ENCODE results near the gene ADAP1.

Gene ADAP1

DNA sequence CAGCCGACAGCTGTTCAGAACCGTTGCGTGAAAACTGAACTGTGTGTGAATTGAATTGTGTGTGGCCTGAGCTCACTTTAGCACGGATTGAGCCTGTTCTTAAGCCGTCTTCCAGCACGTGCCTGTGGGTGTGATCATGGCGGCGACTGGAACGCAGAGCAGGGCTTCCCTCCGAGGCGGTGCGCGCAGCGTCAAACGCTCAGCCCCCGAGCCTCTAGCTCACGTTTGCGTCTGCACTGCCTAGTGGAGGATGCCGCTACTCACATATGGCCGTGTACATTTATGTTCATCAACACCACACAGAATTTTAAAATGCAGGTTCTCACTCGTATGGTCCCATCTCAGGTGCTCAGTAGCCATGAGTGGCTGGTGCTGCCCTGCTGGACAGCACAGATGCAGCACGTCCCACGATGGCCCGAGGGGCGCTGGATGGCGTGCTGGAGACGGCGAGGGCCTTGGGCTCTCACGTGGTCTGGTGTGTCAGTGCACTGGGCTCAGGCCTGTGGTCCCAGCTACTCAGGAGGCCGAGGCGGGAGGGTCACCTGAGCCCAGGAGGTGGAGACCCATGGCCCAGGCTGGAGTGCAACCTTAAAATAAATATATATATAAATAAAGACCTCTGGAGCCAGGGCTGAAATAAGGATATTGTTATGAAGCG, 100.2 kb downstream of the ADAP1 start:
- Histone ChIP-seq H3K27me3 (no peaks in the 10 kb centered on the region), H3K4me1 (no peaks in the 10 kb centered on the region), H3K9me3 (no peaks in the 10 kb centered on the region), H3K36me3 (peaks cover 64% of the 10 kb centered on the region), H3K4me3 (ENCODE audit: low read depth, low read length) (no peak overlapping the region)
- DNase-seq: no peak
- TF ChIP-seq, protein P1, sequence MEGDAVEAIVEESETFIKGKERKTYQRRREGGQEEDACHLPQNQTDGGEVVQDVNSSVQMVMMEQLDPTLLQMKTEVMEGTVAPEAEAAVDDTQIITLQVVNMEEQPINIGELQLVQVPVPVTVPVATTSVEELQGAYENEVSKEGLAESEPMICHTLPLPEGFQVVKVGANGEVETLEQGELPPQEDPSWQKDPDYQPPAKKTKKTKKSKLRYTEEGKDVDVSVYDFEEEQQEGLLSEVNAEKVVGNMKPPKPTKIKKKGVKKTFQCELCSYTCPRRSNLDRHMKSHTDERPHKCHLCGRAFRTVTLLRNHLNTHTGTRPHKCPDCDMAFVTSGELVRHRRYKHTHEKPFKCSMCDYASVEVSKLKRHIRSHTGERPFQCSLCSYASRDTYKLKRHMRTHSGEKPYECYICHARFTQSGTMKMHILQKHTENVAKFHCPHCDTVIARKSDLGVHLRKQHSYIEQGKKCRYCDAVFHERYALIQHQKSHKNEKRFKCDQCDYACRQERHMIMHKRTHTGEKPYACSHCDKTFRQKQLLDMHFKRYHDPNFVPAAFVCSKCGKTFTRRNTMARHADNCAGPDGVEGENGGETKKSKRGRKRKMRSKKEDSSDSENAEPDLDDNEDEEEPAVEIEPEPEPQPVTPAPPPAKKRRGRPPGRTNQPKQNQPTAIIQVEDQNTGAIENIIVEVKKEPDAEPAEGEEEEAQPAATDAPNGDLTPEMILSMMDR (IDR thresholded peaks at IDR 0.05; ENCODE audit: low read depth, low read length): no peak

DNA sequence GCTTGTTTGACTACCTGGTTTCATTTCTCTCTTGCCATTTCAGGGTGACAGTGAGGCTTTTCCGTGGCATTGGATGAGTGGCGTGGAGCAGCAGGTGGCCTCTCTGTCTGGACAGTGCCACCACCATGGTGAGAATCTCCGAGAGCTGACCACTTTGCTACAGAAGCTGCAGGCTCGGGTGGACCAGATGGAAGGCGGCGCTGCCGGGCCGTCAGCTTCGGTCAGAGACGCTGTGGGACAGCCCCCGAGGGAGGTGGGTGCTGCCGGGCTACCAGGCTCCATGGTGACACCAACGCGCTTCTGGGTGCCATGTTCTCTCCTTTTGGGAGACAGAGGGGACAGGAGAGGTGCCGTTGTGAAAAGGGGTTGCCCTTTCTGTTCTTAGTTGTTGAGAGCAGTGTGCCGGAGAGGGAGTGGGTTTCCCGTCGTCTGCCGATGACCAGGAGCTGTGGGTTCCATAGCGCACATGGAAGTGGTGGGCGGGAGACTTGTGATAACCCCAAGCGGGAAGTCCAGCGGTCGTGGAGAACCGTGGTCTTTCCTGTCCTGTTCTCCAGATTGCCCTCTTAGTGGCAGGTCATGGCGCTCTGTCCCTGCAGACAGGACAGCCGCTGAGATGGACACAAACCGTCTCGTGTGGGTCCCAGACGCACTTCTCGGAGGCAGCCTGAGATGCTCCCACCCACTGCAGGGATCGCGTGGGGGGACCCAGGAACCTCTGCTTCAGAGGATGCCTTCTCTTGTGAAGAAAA, 100.9 kb downstream of the ADAP1 start:
- H3K36me3 ChIP-seq: peaks cover 63% of the 10 kb centered on the region
- TF ChIP-seq, protein P1 (IDR thresholded peaks at IDR 0.05; ENCODE audit: low read depth, low read length): no peak

DNA sequence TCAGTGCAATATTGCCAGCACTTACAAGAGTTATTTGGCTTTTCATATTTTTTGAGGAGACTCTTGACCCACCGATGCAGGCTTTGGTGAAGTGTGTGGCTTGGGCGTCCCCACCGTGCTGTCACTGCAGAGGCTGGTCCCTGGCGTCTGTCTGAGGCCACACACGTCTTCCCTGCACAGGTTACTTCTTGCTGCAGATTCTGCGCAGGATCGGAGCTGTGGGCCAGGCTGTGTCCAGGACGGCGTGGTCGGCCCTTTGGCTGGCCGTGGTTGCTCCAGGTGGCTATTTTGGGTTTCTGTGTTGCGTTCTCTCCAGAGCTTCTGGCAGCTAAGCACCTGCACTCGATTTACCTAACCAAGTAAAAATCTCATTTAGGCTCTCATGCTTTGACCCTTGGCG, 103.3 kb downstream of the ADAP1 start:
- H3K27me3 ChIP-seq: no peaks in the 10 kb centered on the region
- no peak overlapping the region for H3K4me3 ChIP-seq (ENCODE audit: low read depth, low read length)
- no peaks in the 10 kb centered on the region for H3K4me1 ChIP-seq
- peaks cover 61% of the 10 kb centered on the region for H3K36me3 ChIP-seq
- TF ChIP-seq, protein P1 (IDR thresholded peaks at IDR 0.05; ENCODE audit: low read depth, low read length): no peak
- DNase-seq: no peak
- no peaks in the 10 kb centered on the region for H3K9me3 ChIP-seq

More for the DNA sequence above, 100.9 kb downstream of the ADAP1 start:
- Histone ChIP-seq H3K27me3 (no peaks in the 10 kb centered on the region), H3K9me3 (no peaks in the 10 kb centered on the region), H3K4me3 (ENCODE audit: low read depth, low read length) (no peak overlapping the region), H3K4me1 (no peaks in the 10 kb centered on the region)
- no peak for DNase-seq

DNA sequence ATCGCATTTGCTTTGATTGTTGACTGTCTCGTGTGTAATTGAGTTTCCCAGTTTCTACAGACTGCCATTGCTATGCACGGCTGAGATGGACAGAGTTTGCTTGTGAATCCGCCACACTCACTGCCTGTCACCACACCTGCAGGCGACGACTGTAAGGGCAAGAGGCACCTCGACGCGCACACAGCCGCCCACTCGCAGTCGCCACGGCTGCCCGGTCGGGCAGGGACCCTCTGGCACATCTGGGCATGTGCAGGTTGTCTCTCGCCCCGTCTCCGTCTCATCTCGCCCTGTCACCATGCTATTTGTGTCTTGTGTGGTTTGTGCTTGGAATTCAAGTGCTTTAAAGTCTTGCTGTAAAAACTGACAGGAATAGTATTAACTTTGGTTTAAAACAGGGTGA, 104.7 kb downstream of the ADAP1 start:
- no peak for DNase-seq
- TF ChIP-seq, protein P1 (IDR thresholded peaks at IDR 0.05; ENCODE audit: low read depth, low read length): no peak
- Histone ChIP-seq H3K36me3 (peaks cover 51% of the 10 kb centered on the region), H3K9me3 (no peaks in the 10 kb centered on the region), H3K4me3 (ENCODE audit: low read depth, low read length) (no peak overlapping the region), H3K4me1 (no peaks in the 10 kb centered on the region), H3K27me3 (no peaks in the 10 kb centered on the region)

DNA sequence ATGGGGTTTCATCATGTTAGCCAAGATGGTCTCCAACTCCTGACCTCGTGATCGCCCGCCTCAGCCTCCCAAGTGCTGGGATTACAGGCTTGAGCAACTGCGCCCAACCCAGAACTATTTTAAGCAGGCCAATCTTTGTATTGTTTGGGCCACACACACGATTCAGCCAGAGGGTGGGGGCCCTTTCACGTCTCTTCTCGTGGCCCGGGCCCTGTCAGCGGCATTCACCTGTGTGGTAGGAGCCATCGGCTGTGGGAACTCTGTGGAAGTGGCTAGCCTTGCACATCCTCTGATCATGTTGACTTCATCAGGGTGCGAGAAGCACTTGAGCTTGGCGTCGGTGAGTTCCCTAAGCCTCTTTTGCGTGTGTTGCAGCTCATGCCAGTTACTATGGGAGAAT, 105.3 kb downstream of the ADAP1 start:
- no peak for DNase-seq
- H3K4me3 ChIP-seq (ENCODE audit: low read depth, low read length): no peak overlapping the region
- H3K36me3 ChIP-seq: peaks cover 54% of the 10 kb centered on the region
- TF ChIP-seq, protein P1 (IDR thresholded peaks at IDR 0.05; ENCODE audit: low read depth, low read length): no peak
- no peaks in the 10 kb centered on the region for H3K4me1 ChIP-seq
- no peaks in the 10 kb centered on the region for H3K9me3 ChIP-seq
- H3K27me3 ChIP-seq: no peaks in the 10 kb centered on the region
